ENCODE results near the gene DUSP3.
A peak's percentile ranks its signal among the peaks of the same experiment; 100 is the strongest.

The DUSP3 gene

GRCh38 chr17:43734376-43734775 lies 44.4 kb downstream of the DUSP3 start:
- no peak for FAIRE-seq

DNA sequence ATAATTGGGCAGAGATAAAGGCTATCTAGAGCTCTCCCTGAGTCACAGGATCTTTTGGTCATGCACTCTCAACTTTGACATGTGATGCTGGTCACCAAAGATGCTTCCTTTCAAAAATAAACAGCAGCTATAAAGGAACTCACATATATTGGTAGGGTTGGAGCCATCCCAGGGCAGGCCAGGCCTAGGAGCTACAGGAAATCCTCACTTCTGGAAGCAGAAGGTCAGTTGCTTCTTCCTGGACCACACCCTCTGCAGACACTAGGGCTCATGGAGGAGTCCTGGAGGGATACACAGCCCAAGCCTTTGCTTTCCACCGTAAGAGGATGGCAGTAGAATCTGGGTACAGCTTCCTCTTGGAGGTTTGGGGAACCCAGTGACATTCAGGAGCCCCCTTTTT lies 44.8 kb downstream of the DUSP3 start:
- DNase-seq (ENCODE audit: low spot score) = peak; percentile 7
- FAIRE-seq = no peak

More at GRCh38 chr17:43734376-43734775, 44.4 kb downstream of the DUSP3 start:
- peak; percentile 33 for DNase-seq (ENCODE audit: low spot score)

GRCh38 chr17:43732958-43733357 lies 45.8 kb downstream of the DUSP3 start:
- DNase-seq (ENCODE audit: low spot score) (peak; percentile 93), FAIRE-seq (peak; percentile 88)

GRCh38 chr17:43728081-43728480 lies 50.7 kb downstream of the DUSP3 start:
- DNase-seq (ENCODE audit: low spot score) (no peak), FAIRE-seq (no peak)

GRCh38 chr17:43723697-43724359 lies 54.9 kb downstream of the DUSP3 start:
- DNase-seq (ENCODE audit: low spot score) (peak; percentile 94), FAIRE-seq (peak; percentile 92)

GRCh38 chr17:43722870-43723665 lies 55.7 kb downstream of the DUSP3 start:
- no peak for FAIRE-seq
- no peak for DNase-seq (ENCODE audit: low spot score)

DNA sequence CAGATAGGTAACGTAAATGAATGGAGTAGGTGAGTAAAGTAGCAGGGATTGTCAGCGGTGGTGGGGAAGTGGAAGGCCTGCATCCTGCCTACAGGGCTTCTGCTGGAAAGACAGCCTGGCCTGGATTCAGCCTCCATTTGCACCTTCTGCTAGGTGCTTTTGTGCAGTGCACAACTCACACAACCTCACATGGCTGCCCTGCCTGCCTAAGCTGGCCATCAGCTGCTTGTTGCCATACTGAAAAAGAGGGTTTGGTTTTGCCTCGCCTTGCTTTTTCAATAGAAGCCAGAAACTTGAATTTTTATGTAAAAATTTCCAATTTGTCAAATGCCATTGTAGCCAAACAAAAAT lies 56.5 kb downstream of the DUSP3 start:
- FAIRE-seq = no peak
- no peak for DNase-seq (ENCODE audit: low spot score)

DNA sequence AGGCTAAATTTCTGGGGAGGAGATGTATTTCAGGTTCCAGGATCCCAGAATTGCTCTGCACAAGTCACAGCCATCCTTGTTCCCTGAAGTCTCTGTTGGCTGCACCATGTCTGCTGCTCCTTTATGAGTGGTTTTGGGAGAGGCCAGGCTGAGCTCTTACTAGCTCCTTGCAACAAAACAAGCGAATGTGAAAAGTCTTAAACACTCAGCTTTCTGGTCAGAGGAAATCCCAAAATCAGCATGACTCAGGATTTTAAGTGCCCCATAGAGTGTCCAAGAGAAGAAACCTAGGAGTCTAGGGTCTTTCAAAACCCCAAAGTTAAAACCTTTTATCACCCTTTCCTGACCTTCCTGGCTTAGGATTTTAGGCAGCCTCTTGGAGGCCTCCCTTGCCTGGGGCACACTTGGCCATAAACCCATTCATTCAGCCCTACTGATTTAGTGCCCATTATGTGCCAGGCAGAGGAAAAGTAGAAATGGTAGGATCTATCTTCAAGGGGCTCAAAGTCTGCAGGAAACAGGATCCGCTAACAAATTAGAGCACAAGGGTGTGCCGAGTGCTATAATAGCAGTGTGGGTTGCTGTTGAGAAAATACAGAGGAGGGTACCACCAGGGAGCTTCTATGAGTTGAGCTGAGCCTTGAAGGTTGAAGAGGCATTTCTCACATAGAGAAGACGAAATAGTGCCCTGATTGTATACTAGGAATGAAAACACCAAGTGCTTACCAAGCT lies 57.1 kb downstream of the DUSP3 start:
- DNase-seq (ENCODE audit: low spot score) = no peak
- FAIRE-seq = no peak

DNA sequence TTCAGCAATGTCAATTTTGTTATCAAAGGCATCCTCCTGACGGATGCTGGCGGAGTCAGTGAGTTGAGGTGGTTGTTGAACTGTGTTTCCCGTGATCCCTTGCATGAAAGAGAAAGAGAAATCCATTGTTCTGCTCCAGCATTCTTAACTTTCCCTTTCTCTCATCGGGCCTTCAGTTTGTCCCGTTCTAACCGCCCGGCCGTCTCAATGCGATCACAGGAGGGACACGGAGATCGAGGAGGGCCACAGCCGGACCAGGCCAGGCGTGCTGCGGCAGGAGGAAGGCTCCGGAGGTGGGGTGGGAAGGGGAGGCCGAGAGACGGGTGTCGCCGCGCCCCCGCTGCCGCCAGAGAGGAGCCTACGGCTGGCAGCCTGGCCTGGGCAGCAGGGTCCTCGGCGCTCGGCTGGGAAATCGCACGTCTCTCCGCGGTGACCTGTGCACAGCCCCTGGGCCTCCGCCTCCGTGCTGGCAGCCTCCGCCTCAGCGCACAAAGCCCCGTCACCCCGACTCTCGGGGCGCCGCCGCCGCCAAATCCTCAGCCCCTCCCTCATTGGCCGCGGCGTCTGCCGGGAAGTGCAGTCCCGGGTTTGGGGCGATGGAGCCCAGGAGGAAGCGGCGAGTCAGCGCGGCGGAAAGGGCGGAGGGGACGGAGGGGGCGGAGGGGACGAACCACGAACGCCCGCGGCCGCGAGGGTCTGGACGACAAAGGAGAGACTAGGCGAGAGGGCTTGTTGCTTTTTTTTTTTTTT lies 58.3 kb downstream of the DUSP3 start:
- DNase-seq (ENCODE audit: low spot score) (no peak), FAIRE-seq (no peak)

GRCh38 chr17:43719578-43719977 lies 59.2 kb downstream of the DUSP3 start:
- DNase-seq (ENCODE audit: low spot score) = no peak
- no peak for FAIRE-seq

DNA sequence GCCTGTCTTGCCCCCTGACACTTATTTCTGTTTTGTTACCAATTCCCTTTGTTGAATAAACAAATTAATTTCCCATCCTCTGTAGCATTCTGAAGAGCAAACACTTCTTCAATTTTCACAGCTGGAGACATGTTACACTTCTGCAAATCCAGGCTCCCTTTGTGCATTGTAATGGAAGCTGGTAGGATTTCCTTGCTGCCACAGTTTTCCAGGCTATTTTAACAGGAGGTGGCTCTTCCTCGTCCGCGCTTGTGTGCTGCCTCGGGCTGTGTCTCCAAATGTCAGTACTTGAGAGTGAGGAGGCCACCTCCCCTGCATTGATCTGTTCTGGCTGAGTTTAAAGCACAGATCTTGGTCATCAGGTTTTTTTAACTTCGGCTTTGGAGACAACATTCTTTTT lies 60.2 kb downstream of the DUSP3 start:
- FAIRE-seq = no peak
- DNase-seq (ENCODE audit: low spot score) = no peak

- FAIRE-seq (no peak), DNase-seq (ENCODE audit: low spot score) (no peak)
Measured at GRCh38 chr17:43717913-43718312, 60.9 kb downstream of the DUSP3 start.
